ENCODE results near the gene GGTLC1. TPM values are rescaled to one million over a fixed set of nuclear protein-coding genes. Genes with fewer than 3 reads are reported as not detected.

GGTLC1 gene
- total RNA-seq, 1 experiment from 2014 or later: not detected

DNA sequence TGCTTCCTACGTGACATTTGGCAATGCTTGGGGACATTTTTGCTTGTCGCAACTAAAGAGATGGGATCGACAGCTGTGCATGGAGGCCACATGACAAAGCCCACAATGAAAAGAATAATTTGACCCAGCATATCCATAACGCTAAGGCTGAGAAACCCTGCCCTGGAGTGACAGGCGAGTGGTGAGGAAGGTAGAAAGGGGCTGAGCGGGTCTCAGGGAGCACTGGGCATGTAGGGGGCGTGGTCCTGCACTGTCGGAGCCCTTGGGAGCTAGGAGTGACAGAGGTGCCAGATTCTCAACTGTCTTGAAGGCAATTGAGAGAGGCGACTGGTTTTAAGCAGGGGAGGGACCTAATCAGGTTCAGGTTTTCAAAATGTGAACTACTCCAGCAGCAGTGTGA, 13.6 kb downstream of the GGTLC1 start:
- intact Hi-C loops (cut with micrococcal nuclease; ENCODE audit: unreplicated experiment): no loop called here
- CTCF ChIA-PET: no interaction called here

DNA sequence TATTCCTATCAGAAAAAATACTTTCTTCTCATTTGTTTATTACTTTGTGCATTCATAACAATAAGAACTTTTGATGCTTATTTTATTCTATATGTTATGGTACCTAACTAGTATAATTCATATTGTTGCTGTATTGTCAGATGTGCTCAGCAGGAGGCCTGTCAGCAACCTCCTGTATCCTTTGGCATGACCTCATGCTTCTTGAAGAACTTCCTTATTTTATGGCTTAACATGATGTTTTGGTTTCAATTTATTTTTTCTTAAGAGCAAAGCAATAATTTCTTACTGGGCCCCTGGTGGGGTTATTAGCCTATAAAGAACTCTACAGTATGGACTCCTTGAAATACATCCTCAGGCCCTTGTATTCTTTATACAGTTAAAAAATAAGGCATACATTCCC, 17.3 kb downstream of the GGTLC1 start:
- intact Hi-C loops (cut with micrococcal nuclease; ENCODE audit: unreplicated experiment): no loop called here
- no peak for TF ChIP-seq CTCF (IDR thresholded peaks at IDR 0.05; ENCODE audit: unreplicated experiment)
- H3K27me3 Mint-ChIP-seq (ENCODE audit: unreplicated experiment): no peaks in the 10 kb centered on the region
- CTCF ChIA-PET: no interaction called here
- no peaks in the 10 kb centered on the region for H3K36me3 Mint-ChIP-seq (ENCODE audit: insufficient read depth, unreplicated experiment)
- BruUV-seq (replicated peaks): no TSS peak
- H3K4me1 Mint-ChIP-seq (ENCODE audit: low read depth, unreplicated experiment): no peaks in the 10 kb centered on the region
- no peak overlapping the region for H3K27ac Mint-ChIP-seq (ENCODE audit: unreplicated experiment)
- no peaks in the 10 kb centered on the region for H3K9me3 Mint-ChIP-seq (ENCODE audit: low read depth, unreplicated experiment)
- no peak for DNase-seq
- no peak overlapping the region for H3K4me3 Mint-ChIP-seq (ENCODE audit: low read depth, unreplicated experiment)

More for the DNA sequence above, 13.6 kb downstream of the GGTLC1 start:
- Mint-ChIP-seq H3K9me3 (ENCODE audit: low read depth, unreplicated experiment) (no peaks in the 10 kb centered on the region), H3K4me1 (ENCODE audit: low read depth, unreplicated experiment) (no peaks in the 10 kb centered on the region), H3K4me3 (ENCODE audit: low read depth, unreplicated experiment) (no peak overlapping the region), H3K27ac (ENCODE audit: unreplicated experiment) (no peak overlapping the region), H3K27me3 (ENCODE audit: unreplicated experiment) (no peaks in the 10 kb centered on the region), H3K36me3 (ENCODE audit: insufficient read depth, unreplicated experiment) (no peaks in the 10 kb centered on the region)
- BruUV-seq (replicated peaks): no TSS peak
- no peak for TF ChIP-seq CTCF (IDR thresholded peaks at IDR 0.05; ENCODE audit: unreplicated experiment)
- no peak for DNase-seq

GRCh38 chr20:23970049-23970448, 18.5 kb downstream of the GGTLC1 start:
- H3K27ac Mint-ChIP-seq (ENCODE audit: unreplicated experiment): no peak overlapping the region
- TF ChIP-seq CTCF (IDR thresholded peaks at IDR 0.05; ENCODE audit: unreplicated experiment): no peak
- H3K36me3 Mint-ChIP-seq (ENCODE audit: insufficient read depth, unreplicated experiment): no peaks in the 10 kb centered on the region
- no peak for DNase-seq
- no peak overlapping the region for H3K4me3 Mint-ChIP-seq (ENCODE audit: low read depth, unreplicated experiment)
- CTCF ChIA-PET: no interaction called here
- no peaks in the 10 kb centered on the region for H3K9me3 Mint-ChIP-seq (ENCODE audit: low read depth, unreplicated experiment)
- no TSS peak for BruUV-seq (replicated peaks)
- intact Hi-C loops (cut with micrococcal nuclease; ENCODE audit: unreplicated experiment): no loop called here
- no peaks in the 10 kb centered on the region for H3K27me3 Mint-ChIP-seq (ENCODE audit: unreplicated experiment)
- no peaks in the 10 kb centered on the region for H3K4me1 Mint-ChIP-seq (ENCODE audit: low read depth, unreplicated experiment)

DNA sequence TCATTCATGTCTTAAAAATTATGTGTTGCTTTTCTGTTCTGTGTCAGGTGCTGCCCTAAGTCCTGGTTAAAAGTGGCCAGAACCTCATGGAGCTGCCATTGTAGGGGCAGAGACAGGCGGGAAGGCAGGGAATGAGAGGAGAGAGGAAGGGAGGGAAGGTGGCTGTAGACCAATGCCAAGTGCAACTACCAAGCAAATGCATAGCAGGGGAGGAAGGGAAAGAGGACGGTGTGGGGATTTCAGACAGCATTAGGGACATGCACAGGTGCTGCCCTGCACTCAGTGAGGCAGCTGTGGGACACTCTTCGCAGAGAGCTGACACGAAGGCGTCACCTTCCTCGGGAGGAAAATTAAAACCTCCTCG, 21.0 kb downstream of the GGTLC1 start:
- Mint-ChIP-seq H3K27ac (ENCODE audit: unreplicated experiment) (no peak overlapping the region), H3K4me1 (ENCODE audit: low read depth, unreplicated experiment) (no peaks in the 10 kb centered on the region), H3K27me3 (ENCODE audit: unreplicated experiment) (no peaks in the 10 kb centered on the region), H3K9me3 (ENCODE audit: low read depth, unreplicated experiment) (no peaks in the 10 kb centered on the region), H3K36me3 (ENCODE audit: insufficient read depth, unreplicated experiment) (no peaks in the 10 kb centered on the region), H3K4me3 (ENCODE audit: low read depth, unreplicated experiment) (no peak overlapping the region)
- no TSS peak for BruUV-seq (replicated peaks)
- intact Hi-C loops (cut with micrococcal nuclease; ENCODE audit: unreplicated experiment): no loop called here
- no peak for DNase-seq
- no peak for TF ChIP-seq CTCF (IDR thresholded peaks at IDR 0.05; ENCODE audit: unreplicated experiment)
- CTCF ChIA-PET: no interaction called here
